HT1080 (cell line): ENCODE data around the gene PMM1. TPM values are rescaled to one million over a fixed set of nuclear protein-coding genes. Genes with fewer than 3 reads are reported as not detected.
"Not testable (repeated sequence)": the region's sequence is repeated elsewhere in the genome, so short reads cannot be mapped to it uniquely, and the experiment has no call there.

ENCODE experiments used
- DNase-seq: peaks from one replicate; pipeline ENCODE4 v3.0.0-alpha.2; 2015; ENCODE audit warnings: low read depth
- polyA plus RNA-seq, 2 experiments: library from polyadenylated mRNA; depleted of rRNA; stranded (reverse); fragments of >200 nt; gene quantifications; 2 replicates each; pipeline ENCODE4 v1.2.3, GENCODE V29; 2015
- total RNA-seq: library from RNA; depleted of rRNA; stranded (reverse); fragments of >200 nt; shearing (Covaris generic); gene quantifications from 2 replicates; pipeline ENCODE4 v1.2.3, GENCODE V29; 2014; rRNA removed

Gene PMM1
- total RNA-seq = 7.2 and 9.1 TPM in 2 replicates
- 24.2 and 30.6 TPM in 2 replicates for polyA plus RNA-seq (2015; cell fraction: cytosol; rRNA removed)
- polyA plus RNA-seq (2015; cell fraction: nucleus; rRNA removed) = 22.1 and 22.7 TPM in 2 replicates

DNA sequence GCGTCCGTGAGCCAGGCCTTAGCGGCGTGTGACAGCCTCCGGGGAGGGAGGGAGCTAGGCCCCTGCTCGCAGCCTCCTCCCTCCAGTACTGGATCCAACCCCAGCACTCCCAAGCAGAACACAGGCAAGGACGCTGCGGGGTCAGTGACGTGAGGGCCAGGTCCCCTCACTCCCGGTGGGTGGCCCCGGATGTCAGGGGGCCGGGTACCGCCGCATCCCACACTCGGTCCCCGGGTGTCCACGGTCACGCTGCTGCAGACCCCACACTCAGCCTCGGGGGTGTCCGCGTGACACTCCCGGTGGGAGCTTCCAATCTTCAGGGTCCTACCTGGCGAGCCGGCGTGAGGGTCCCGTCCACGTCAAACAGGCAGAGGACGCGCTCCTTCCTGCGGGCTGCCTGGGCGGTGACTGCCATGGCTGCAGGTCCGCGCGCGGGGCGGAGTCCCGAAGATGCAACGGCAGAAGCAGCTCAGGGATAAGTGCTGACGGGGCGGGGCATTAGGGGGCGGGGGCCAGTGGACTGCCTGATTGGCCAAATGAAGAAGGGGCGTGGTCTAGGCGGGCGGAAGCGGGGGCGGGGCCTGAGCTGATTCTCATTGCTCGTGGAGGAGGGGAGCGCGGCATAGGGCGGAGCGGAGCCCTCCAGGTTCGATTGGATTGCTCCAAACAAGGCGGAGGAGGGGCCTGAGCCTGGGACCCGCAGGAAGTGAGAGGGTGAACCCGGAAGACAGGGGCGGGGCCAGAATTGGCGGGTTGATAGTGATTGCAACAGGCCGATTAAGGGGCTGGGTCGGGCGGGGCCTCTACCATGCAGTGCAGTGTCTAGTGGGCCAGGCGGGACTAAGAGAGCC is at the start of gene PMM1:
PMM1 (minus strand) TSS at position 450 of the 851 bp plus-strand sequence; CDS start at position 415, 35 bp downstream.
- DNase-seq = peak; percentile 99

DNA sequence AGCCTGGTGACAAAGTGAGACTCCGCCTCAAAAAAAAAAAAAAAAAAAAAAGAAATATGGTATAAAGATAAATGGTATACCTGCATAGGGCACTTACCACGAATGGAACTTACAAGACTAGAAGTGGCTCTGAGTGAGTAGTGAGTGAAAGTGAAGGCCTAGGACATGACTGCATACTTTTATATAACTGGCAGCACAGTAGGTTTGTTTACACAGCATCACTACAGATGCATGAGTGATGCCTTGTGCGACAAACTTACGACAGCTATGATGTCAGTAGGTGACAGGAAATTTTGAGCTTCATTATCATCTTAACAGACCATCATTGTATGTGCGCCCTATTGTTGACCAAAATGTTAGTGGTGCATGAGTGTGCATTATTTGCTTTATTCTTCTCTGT is 49.1 kb upstream of the PMM1 start:
- DNase-seq = no peak

DNA sequence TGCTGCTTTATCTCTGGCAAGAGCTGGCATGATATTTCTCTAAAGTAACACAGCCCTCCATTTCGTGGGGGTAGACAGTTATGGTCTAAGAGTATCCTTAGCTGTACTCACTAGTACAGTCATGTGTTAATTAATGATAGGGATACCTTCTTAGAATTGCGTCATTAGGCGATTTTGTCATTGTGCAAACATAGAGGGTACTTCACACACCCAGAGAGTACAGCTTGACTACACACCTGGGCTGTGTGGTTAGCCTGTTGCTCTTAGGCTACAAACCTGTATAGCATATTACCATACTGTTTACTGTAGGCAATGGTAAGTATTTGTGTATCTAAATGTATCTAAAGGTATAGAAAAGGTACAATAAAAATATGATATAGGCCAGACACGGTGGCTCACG is 48.5 kb upstream of the PMM1 start:
- no peak for DNase-seq

DNA sequence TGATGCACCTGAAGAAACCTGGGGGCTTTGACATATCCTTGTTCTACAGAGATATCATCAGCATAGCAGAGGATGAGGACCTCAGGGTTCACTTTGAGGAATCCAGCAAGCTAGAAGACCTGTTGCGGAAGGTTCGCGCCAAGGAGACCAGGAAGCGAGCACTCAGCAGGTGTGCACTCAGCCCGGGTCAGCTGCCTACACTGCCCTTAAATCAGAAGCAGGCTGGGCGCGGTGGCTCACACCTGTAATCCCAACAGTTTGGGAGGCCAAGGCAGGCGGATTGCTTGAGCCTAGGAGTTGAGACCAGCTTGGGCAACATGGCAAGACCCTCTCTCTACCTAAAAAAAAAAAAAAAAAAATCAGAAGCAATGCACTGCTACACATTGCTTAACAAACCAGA is 48.0 kb upstream of the PMM1 start:
- DNase-seq = not testable (repeated sequence)

DNA sequence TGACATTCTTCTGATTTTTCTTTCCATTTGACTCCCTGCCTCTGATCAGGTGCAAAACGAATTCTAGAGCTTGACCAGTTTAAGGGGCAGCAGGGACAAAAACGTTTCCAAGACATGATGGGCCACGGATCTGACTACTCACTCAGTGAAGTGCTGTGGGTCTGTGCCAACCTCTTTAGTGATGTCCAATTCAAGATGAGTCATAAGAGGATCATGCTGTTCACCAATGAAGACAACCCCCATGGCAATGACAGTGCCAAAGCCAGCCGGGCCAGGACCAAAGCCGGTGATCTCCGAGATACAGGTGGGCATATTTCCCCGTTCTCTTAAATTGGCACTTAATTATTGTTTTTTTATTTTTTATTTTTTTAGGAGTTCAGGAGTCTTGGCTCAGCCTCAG is 46.8 kb upstream of the PMM1 start:
- DNase-seq = peak; percentile 75

DNA sequence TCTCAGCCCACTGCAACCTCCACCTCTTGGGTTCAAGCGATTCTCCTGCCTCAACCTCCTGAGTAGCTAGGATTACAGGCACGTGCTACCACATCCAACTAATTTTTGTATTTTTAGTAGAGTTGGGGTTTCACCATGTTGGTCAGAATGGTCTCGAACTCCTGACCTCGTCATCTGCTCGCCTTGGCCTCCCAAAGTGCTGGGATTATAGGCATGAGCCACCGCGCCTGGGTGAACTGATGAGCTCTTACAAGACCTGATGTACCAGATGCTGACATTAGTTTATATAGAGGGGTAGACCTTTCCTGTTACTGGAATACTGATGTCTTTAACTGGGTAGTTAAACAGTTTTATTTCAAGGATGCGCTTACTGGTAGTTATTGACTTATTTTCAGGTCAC is 45.0 kb upstream of the PMM1 start:
- not testable (repeated sequence) for DNase-seq

DNA sequence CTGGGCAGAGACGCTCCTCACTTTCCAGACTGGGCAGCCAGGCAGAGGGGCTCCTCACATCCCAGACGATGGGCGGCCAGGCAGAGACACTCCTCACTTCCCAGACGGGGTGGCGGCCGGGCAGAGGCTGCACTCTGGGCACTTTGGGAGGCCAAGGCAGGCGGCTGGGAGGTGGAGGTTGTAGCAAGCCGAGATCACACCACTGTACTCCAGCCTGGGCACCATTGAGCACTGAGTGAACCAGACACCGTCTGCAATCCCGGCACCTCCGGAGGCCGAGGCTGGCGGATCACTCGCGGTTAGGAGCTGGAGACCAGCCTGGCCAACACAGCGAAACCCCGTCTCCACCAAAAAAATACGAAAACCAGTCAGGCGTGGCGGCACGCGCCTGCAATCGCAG is 42.0 kb upstream of the PMM1 start:
- DNase-seq = not testable (repeated sequence)

DNA sequence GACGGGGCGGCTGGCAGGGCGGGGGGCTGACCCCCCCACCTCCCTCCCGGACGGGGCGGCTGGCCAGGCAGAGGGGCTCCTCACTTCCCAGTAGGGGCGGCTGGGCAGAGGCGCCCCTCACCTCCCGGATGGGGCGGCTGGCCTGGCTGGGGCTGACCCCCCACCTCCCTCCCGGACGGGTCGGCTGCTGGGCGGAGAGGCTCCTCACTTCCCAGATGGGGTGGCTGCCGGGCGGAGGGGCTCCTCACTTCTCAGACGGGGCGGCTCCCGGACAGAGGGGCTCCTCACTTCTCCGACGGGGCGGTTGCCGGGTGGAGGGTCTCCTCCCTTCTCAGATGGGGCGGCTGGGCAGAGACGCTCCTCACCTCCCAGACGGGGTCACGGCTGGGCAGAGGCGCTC is 41.5 kb upstream of the PMM1 start:
- not testable (repeated sequence) for DNase-seq

DNA sequence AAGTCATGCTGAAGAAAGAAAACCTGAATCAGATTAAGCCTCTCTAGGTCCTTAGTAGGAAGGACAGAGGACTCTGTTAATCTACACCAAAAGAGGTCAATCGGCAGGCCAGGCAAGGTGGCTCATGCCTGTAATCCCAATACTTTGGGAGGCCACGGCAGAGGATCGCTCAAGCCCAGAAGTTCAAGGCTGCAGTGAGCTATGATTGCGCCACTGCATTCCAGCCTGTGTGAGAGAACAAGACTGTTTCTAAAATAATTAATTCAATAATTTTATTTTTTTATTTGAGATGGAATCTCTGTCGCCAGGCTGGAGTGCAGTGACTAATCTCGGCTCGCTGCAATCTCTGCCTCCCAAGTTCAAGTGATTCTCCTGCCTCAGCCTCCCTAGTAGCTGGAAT is 35.9 kb upstream of the PMM1 start:
- DNase-seq = no peak

DNA sequence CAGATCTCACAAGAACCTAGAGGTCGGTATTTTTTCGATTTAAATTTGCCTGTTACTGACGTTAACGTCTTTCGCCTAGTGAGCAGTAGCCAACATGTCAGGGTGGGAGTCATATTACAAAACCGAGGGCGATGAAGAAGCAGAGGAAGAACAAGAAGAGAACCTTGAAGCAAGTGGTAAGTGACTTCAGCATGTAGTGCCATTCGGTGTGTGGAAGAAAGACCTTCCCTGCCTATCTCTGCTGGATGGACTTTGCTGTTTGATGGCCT is 32.2 kb upstream of the PMM1 start:
- DNase-seq = no peak

DNA sequence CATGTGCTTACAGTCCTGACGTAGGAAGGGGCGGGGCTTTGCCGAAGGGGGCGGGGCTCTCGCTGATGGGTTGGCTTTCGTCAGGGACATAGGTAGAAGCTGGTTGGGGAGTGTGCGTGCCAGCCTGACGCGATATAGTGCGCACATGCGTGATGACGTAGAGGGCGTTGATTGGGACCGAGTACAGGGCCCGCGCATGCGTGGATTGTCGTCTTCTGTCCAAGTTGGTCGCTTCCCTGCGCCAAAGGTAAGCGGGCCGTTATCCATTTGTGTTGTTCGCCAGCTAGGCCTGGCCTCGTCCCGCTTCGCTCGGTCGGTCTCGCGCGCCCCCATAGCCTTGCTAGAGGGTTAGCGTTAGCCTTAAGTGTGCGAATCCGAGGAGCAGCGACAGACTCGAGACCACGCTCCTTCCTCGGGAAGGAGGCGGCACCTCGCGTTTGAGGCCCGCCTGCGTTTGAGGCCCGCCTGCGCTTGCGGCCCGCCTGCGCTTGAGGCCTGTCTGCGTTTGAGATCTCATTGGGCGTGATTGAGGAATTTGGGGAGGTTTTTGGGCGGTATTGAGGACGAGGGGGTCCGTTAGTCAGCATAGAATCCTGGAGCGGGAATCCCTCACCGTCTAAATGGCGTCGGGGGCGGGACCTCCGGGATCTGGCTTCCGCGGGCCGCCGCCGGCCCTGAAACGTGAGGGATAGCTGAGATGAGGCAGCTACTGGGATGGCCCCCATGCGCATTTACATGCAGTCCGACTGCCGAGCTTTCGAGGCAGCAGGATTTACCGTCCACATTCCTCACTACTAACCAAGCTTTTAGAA is 31.7 kb upstream of the PMM1 start, which contains the start of gene XRCC6:
XRCC6 (plus strand) TSS at position 197 of the 812 bp plus-strand sequence. CDS start 710 bp downstream, outside the sequence.
- peak; percentile 98 for DNase-seq

DNA sequence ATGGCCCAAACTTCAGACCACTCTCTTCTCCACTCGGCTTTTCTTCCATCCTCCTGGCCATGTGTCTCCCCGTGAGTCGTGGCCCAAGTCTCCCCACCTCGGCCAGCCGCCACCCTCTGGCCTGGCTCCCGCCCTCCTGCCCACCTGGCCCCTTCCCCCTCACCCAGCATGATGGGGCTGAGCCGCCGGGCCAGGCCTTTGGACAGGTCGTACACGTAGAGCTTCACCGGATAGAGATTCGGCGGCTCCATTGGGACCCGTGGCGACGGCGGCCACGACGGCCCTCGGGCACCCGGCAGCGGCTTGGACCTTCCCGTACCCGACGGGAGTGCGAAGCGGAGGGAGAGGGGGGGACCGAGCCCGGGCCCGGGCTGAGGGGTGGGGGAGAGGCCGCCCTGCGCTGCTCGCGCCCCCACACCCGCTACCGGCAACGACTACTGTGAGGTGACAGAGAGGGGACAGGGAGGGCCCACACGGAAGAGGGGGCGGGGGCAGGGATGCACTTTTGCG is 31.0 kb upstream of the PMM1 start, which contains the start of gene DESI1:
DESI1 (minus strand) TSS at position 455 of the 510 bp plus-strand sequence; CDS start at position 251, 204 bp downstream.
- peak; percentile 21 for DNase-seq

DNA sequence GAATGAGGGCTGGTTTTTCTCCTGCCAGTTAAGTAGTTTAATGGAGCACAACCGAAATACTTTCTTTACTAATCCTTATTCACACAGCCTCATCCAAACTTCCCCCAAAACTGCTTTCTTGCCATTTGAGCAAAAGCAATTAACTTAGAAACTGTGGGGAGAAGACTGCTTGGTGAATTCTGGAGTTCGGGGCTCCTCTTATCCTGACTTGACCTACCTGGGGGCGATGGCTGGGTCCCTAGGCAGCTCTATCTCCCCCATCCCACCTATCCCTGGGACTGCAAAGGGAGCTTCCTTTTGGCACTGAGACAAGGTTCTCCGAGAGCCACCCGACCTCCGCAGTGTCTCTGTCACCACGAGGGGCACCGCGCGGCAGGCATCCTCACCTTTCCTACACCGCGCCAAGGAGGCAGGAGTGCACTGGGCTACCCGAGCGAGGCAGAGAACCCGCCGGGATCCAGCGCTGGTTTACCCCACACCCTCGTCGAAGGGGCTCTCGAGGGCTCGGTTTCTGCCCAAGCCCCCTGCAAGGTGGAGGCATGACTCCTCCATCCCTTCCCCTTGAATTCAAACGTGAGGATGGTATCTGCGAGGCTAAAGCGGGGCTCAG is 30.4 kb upstream of the PMM1 start:
- peak; percentile 7 for DNase-seq

DNA sequence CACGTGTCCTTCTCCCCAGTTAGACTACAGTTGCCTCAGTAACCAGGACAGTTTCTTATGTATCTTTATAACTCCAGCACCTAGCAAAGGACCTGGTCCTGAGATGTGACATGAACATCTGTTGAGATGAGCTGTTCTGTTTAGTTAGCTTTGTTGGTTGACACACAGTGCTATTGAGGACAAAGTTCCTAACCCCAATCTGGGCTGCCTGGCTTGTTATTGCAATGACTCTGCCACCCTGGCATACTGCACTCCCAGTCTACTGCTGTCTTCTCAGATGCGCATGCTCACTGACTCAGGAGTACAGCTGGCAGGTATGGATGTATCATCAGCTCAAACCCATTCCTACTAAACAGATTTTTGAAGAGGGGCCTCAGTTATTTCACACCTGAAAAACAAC is 23.8 kb upstream of the PMM1 start:
- DNase-seq = no peak

DNA sequence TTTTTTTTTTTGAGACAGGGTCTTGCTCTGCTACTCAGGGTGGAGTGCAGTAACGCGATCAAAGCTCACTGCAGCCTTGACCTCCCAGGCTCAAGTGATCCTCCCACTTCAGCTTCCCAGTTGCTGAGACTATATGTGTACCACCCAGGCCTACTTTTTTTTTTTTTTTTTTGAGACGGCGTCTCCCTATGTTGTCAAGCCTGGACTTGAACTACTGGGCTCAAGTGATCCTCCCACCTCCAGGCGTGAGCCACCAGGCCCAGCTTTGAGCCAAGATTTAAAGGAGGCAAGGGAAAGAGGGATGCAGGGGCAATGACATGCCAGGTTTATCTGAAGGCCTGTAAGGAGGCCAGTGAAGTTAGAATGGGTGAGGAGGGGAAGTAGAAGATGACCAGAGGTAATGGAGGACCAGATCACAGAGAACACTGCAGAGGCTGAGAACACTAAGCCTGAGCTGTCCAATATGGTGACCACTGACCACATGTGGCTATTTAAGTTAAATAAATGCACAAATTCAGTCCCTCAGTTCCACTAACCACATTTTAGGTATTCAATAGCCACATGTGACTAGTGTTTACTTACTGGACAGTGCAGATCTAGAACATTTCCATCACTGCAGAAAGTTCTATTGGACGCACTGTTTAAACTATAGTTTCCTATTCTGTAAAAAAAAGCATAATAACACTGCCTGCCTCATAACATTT is 23.1 kb upstream of the PMM1 start:
- DNase-seq = no peak

DNA sequence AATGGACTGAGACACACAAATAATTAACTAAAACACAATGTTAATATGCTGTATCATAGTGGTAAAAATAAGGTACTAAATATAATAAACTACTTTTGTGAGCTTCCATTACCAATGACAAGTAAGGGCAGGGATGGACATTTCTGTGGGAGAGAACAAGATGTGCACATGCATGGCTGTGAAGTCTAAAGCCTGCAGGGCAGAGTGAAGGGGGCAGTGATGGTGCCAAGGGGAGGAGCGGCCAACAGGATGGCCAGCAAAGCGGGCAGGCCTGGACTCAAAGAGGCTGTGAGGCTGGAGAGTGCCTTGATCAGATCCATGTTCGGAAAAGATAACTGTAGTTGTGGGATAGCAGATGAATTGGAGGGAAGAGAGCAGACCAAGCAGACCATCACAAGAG is 18.7 kb upstream of the PMM1 start:
- DNase-seq = no peak

DNA sequence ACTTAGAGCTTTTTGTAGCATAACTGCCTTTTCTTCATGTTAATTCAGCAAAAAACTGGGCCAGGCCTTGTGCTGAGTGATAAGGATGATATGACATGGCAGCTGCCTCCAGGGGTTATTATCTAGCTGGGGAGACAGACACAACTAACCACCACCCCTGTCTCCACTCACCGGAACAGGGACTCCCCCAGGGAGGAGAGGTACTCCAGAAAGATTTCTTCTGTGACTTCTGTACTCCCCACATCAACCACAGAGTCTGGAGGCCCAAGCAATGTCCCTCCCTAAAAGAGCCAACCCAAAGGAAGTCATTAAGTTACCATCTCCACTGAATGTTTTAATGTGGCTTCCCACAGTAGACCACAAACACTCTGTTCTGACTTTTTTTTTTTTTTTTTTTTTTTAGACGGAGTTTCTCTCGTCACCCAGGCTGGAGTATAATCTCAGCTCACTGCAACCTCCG is 14.3 kb upstream of the PMM1 start:
- DNase-seq = no peak

DNA sequence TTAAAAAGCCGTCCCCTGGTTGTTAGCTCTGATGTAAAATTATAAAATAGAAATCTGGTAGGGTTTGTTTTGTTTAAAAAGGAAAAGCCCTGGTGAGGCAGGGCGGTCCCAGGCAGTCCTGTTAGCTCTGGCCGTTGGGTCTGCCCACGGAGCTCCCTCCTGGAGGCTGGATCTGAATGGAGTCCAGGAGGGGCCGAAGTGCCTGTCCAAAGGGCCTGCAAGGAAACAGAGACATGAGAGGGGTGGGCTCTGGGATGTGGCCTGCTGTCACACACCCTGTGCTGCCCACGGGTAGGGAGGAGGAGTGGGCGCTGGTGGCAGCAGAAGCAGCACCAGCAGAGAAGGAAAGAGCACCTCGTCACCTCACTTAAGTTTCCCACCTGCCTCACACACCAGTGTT is 11.3 kb upstream of the PMM1 start:
- DNase-seq = no peak

DNA sequence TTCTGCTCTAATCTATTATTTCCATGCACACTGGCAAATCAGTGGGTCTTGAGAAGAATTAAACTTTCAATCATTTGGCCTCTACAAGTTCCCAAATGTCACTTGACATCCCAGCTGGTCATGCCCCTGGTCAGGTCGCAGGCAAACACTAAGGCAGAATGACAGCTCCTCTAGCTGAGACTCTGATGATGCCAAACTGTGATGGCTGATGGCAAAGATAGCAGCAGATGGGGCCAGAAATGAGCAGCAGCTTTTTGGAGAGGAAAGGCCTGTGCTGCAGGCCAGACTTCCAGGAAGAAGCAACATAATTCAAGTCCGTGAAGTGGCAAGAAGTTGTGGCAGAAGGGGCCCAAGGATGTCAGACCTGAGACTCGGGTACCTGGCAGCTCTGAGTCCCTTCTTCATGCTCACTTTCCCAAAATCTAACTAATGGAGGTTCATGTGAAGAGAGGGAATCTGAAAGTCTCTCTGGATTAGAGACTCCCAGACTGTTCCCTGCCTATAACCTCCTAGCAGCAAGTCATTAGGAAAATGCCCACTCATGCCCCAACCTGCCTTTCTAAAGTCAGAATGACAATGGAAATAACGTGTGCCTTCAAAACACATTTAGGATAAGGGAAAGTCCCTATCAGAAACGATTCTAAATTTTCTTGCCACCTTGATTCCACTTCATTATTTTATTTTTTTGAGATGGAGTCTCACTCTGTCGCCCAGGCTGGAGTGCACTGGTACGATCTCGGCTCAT is 9.4 kb upstream of the PMM1 start:
- DNase-seq = no peak

DNA sequence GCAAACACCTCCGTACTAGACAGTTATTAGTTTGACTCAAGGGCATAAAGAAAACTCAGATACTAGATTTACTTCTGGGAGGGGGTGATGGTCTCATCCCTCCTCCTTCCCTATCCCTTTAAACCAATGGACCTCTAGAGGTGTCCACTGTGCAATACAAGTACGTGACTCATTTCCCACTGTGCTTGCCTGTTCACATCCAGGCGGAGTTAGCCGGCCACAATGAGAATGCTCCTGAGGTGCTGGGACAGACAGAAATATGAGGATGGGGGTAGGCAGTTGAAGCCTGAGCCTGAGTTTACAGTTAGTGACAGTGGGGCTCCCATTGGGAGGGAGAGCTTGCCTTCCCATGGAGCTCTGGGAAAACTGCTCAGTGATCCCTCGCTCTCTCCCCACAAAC is 8.4 kb upstream of the PMM1 start:
- peak; percentile 90 for DNase-seq
